ENCODE data around the gene CHST9. TPM values are rescaled to one million over a fixed set of nuclear protein-coding genes. Genes with fewer than 3 reads are reported as not detected.

The CHST9 gene
- polyA plus RNA-seq, 3 donors, result not detected

DNA sequence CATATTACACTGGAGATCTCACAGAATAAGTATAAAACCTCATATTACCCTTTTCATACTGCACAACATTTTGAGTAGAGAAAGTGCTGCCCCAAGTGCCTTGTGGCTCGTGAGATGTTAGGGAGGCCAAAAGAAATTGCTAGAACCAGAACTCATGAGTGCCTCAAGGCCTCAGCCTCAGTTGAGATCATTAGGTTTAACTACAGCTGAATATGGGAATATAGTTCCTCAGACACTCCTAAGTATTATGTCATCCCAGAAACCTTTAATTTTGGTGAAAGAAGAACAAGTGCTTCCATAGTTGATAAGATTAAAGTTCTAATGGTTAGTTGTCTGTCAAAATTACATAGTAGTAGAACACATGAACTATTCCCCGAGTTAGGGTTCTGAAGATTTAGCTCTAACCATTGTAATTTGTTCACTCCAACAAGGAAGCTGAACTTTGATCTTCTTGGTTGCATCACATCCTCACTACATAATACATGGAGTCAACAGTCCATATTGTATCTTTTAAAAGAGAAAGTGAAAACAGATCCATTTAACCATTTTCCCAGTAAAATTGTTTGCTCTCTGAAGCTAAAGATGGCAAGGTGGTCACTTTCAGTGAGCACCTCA is 310.0 kb downstream of the CHST9 start:
- Histone ChIP-seq H3K4me1 (ENCODE audit: control insufficient read depth in 1 of 2, insufficient read depth in 2 of 2, low read length in 2 of 2) (no peaks in the 10 kb centered on the region), H3K9me3 (replicated peaks in 1 of 2; ENCODE audit: control insufficient read depth in 1 of 2, insufficient read depth in 1 of 2, low read length in 2 of 2) (no peaks in the 10 kb centered on the region), H3K36me3 (replicated peaks in 1 of 2; ENCODE audit: control insufficient read depth in 1 of 2, insufficient read depth in 2 of 2, low read length in 2 of 2) (no peaks in the 10 kb centered on the region), H3K27me3 (ENCODE audit: control insufficient read depth in 2 of 2, insufficient read depth in 2 of 2, low read length in 2 of 2) (no peaks in the 10 kb centered on the region), H3K79me2 (ENCODE audit: insufficient read depth, low read length) (no peaks in the 10 kb centered on the region), H3K9ac (ENCODE audit: insufficient read depth, low read length, poor library complexity, severe bottlenecking) (no peak overlapping the region), H3K4me2 (replicated peaks; ENCODE audit: extremely low read depth, low read length, poor library complexity, severe bottlenecking) (no peak overlapping the region), H3K27ac (ENCODE audit: low read depth in 1 of 2, low read length in 2 of 2) (no peak overlapping the region), H2AFZ (ENCODE audit: insufficient read depth, low read depth, low read length, poor library complexity, severe bottlenecking) (no peak overlapping the region), H3K4me3 (replicated peaks in 1 of 3; ENCODE audit: low read depth in 2 of 3, low read length in 3 of 3) (no peak overlapping the region), H4K20me1 (ENCODE audit: insufficient read depth, low read length) (no peaks in the 10 kb centered on the region)
- Mint-ChIP-seq H3K36me3 (no peaks in the 10 kb centered on the region), H3K27me3 (ENCODE audit: low read depth in 3 of 3) (peaks cover 0 to 2% (median 0%) of the 10 kb centered on the region in 3 donors), H3K4me1 (no peaks in the 10 kb centered on the region), H3K4me3 (no peak overlapping the region), H3K9me3 (peaks cover 0 to 3% (median 2%) of the 10 kb centered on the region in 7 donors), H3K27ac (no peak overlapping the region)
- WGBS (ENCODE audit: insufficient coverage), result no CpG with 5 or more reads among the region's 2 CpGs
- TF ChIP-seq, protein P1, sequence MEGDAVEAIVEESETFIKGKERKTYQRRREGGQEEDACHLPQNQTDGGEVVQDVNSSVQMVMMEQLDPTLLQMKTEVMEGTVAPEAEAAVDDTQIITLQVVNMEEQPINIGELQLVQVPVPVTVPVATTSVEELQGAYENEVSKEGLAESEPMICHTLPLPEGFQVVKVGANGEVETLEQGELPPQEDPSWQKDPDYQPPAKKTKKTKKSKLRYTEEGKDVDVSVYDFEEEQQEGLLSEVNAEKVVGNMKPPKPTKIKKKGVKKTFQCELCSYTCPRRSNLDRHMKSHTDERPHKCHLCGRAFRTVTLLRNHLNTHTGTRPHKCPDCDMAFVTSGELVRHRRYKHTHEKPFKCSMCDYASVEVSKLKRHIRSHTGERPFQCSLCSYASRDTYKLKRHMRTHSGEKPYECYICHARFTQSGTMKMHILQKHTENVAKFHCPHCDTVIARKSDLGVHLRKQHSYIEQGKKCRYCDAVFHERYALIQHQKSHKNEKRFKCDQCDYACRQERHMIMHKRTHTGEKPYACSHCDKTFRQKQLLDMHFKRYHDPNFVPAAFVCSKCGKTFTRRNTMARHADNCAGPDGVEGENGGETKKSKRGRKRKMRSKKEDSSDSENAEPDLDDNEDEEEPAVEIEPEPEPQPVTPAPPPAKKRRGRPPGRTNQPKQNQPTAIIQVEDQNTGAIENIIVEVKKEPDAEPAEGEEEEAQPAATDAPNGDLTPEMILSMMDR (IDR thresholded peaks at IDR 0.05), result no peak
- no peak for DNase-seq
- intact Hi-C loops (cut with micrococcal nuclease), result no loop called here

DNA sequence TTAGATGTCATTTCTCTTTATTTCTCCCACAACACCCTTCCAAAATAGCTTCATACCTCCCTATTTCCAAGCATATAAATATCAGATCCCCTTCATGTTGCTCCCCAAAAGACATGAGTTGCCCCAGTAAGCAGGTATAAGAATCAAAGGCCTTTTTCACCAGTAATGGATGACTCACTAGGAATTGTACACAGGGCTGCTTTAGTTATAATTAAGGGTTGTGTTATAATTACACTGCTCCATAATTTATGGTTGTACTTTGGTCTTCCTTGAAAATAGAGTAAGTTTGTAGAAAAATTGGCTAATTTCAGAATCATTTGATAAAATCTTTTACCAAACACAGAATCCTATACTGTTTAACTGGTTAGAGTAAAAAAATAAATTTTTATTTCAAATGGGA is 310.8 kb downstream of the CHST9 start:
- Histone ChIP-seq H3K4me1 (ENCODE audit: control insufficient read depth in 1 of 2, insufficient read depth in 2 of 2, low read length in 2 of 2) (no peaks in the 10 kb centered on the region), H3K27me3 (ENCODE audit: control insufficient read depth in 2 of 2, insufficient read depth in 2 of 2, low read length in 2 of 2) (no peaks in the 10 kb centered on the region), H3K4me2 (replicated peaks; ENCODE audit: extremely low read depth, low read length, poor library complexity, severe bottlenecking) (no peak overlapping the region), H3K27ac (ENCODE audit: low read depth in 1 of 2, low read length in 2 of 2) (no peak overlapping the region), H2AFZ (ENCODE audit: insufficient read depth, low read depth, low read length, poor library complexity, severe bottlenecking) (no peak overlapping the region), H3K36me3 (replicated peaks in 1 of 2; ENCODE audit: control insufficient read depth in 1 of 2, insufficient read depth in 2 of 2, low read length in 2 of 2) (no peaks in the 10 kb centered on the region), H4K20me1 (ENCODE audit: insufficient read depth, low read length) (no peaks in the 10 kb centered on the region), H3K9ac (ENCODE audit: insufficient read depth, low read length, poor library complexity, severe bottlenecking) (no peak overlapping the region), H3K9me3 (replicated peaks in 1 of 2; ENCODE audit: control insufficient read depth in 1 of 2, insufficient read depth in 1 of 2, low read length in 2 of 2) (no peaks in the 10 kb centered on the region), H3K4me3 (replicated peaks in 1 of 3; ENCODE audit: low read depth in 2 of 3, low read length in 3 of 3) (no peak overlapping the region), H3K79me2 (ENCODE audit: insufficient read depth, low read length) (no peaks in the 10 kb centered on the region)
- Mint-ChIP-seq H3K27ac (no peak overlapping the region), H3K4me3 (no peak overlapping the region), H3K36me3 (no peaks in the 10 kb centered on the region), H3K27me3 (ENCODE audit: low read depth in 3 of 3) (peaks cover 0 to 2% (median 0%) of the 10 kb centered on the region in 3 donors), H3K4me1 (peaks cover 3% of the 10 kb centered on the region), H3K9me3 (peaks cover 0 to 3% (median 2%) of the 10 kb centered on the region in 7 donors)
- intact Hi-C loops (cut with micrococcal nuclease), result no loop called here
- DNase-seq, result no peak
- TF ChIP-seq, protein P1 (IDR thresholded peaks at IDR 0.05), result no peak
